CD14-positive monocyte (primary cell): Measurements from ENCODE around the gene TEPSIN. TPM values are rescaled to one million over a fixed set of nuclear protein-coding genes. Genes with fewer than 3 reads are reported as not detected.

ENCODE experiments used
- DNase-seq, 3 donors: peaks; one replicate each; pipeline ENCODE4 v3.0.0-alpha.2; 2011 to 2022
- H2AFZ ChIP-seq: 2 replicates; pipeline ENCODE4 v1.6.0; 2012; ENCODE audit warnings: mild to moderate bottlenecking, low read depth, low read length, inconsistent platforms; ENCODE audit not compliant: insufficient read depth, poor library complexity, severe bottlenecking
- H3K27ac ChIP-seq, 2 donors: 1 replicate in 1 of 2; 2 replicates in 1 of 2; pipeline ENCODE4 v1.5.1; 2012 to 2013; ENCODE audit warnings: low read length in 2 of 2, control low read depth in 1 of 2, inconsistent platforms in 1 of 2, low read depth in 1 of 2, mild to moderate bottlenecking in 1 of 2
- H3K27me3 ChIP-seq, 2 donors: one replicate each; pipeline versions ENCODE4 v1.6.0 to v1.6.1; 2011 to 2013; ENCODE audit warnings: low read length in 2 of 2; ENCODE audit not compliant: control insufficient read depth in 2 of 2, insufficient read depth in 2 of 2
- H3K36me3 ChIP-seq, 2 donors: replicated peaks in 1 of 2; 1 replicate in 1 of 2; 2 replicates in 1 of 2; pipeline versions ENCODE4 v1.5.1 to v1.6.1; 2012 to 2013; ENCODE audit warnings: low read length in 2 of 2, control low read depth in 1 of 2, inconsistent platforms in 1 of 2, mild to moderate bottlenecking in 1 of 2; ENCODE audit not compliant: insufficient read depth in 2 of 2, control insufficient read depth in 1 of 2
- H3K4me1 ChIP-seq, 2 donors: 1 replicate in 1 of 2; 2 replicates in 1 of 2; pipeline versions ENCODE4 v1.5.1 to v1.6.1; 2012 to 2013; ENCODE audit warnings: low read length in 2 of 2, control low read depth in 1 of 2, inconsistent platforms in 1 of 2, mild to moderate bottlenecking in 1 of 2, moderate library complexity in 1 of 2; ENCODE audit not compliant: insufficient read depth in 2 of 2, control insufficient read depth in 1 of 2
- H3K4me2 ChIP-seq: replicated peaks from 2 replicates; pipeline ENCODE3; 2012; ENCODE audit warnings: low read length, moderate library complexity, mild to moderate bottlenecking; ENCODE audit not compliant: poor library complexity, severe bottlenecking; ENCODE audit errors: extremely low read depth
- H3K4me3 ChIP-seq, 3 experiments: fragments of 200-600 bp in 1 of 3; sonication (generic) in 1 of 3; replicated peaks in 1 of 3; 1 replicate in 2 of 3; 2 replicates in 1 of 3; pipeline ENCODE4 v1.5.1; 2011 to 2013; ENCODE audit warnings: low read length in 3 of 3, mild to moderate bottlenecking in 3 of 3, control low read depth in 2 of 3, low read depth in 2 of 3, inconsistent platforms in 1 of 3, moderate library complexity in 1 of 3
- H3K79me2 ChIP-seq: 2 replicates; pipeline ENCODE4 v1.6.0; 2012; ENCODE audit warnings: mild to moderate bottlenecking, control low read depth, inconsistent platforms, low read length, moderate library complexity; ENCODE audit not compliant: insufficient read depth
- H3K9ac ChIP-seq: 2 replicates; pipeline ENCODE4 v1.6.0; 2017; ENCODE audit warnings: low read length, mild to moderate bottlenecking; ENCODE audit not compliant: insufficient read depth, poor library complexity, severe bottlenecking
- H3K9me3 ChIP-seq, 2 donors: replicated peaks in 1 of 2; 1 replicate in 1 of 2; 2 replicates in 1 of 2; pipeline versions ENCODE4 v1.5.1 to v1.6.1; 2012 to 2013; ENCODE audit warnings: low read length in 2 of 2, control low read depth in 1 of 2; ENCODE audit not compliant: control insufficient read depth in 1 of 2, insufficient read depth in 1 of 2
- H4K20me1 ChIP-seq: 2 replicates; pipeline ENCODE4 v1.6.0; 2012; ENCODE audit warnings: mild to moderate bottlenecking, low read length, control low read depth, moderate library complexity; ENCODE audit not compliant: insufficient read depth
- H3K27ac Mint-ChIP-seq, 7 donors: one replicate each; pipeline ENCODE4 v1.8.0; 2020; ENCODE audit warnings: mild to moderate bottlenecking in 7 of 7, mixed read lengths in 7 of 7, moderate library complexity in 6 of 7, inconsistent platforms in 2 of 7
- H3K27me3 Mint-ChIP-seq, 3 donors: one replicate each; pipeline ENCODE4 v1.8.0; 2021 to 2022; ENCODE audit warnings: low read depth in 3 of 3, mild to moderate bottlenecking in 3 of 3, mixed read lengths in 3 of 3, moderate library complexity in 3 of 3, inconsistent platforms in 1 of 3
- H3K36me3 Mint-ChIP-seq, 2 donors: one replicate each; pipeline ENCODE4 v1.8.0; 2020; ENCODE audit warnings: mixed read lengths in 2 of 2, inconsistent platforms in 1 of 2, mild to moderate bottlenecking in 1 of 2
- H3K4me1 Mint-ChIP-seq: one replicate; pipeline ENCODE4 v1.8.0; 2020; ENCODE audit warnings: mild to moderate bottlenecking, mixed read lengths
- H3K4me3 Mint-ChIP-seq, 2 donors: one replicate each; pipeline ENCODE4 v1.8.0; 2020; ENCODE audit warnings: mild to moderate bottlenecking in 2 of 2, mixed read lengths in 2 of 2, moderate library complexity in 1 of 2
- H3K9me3 Mint-ChIP-seq, 7 donors: one replicate each; pipeline ENCODE4 v1.8.0; 2020 to 2022; ENCODE audit warnings: mixed read lengths in 7 of 7, mild to moderate bottlenecking in 6 of 7, moderate library complexity in 6 of 7, inconsistent platforms in 2 of 7
- CTCF ChIP-seq: fragments of 200-600 bp; IDR thresholded peaks from one replicate; pipeline ENCODE4 v1.8.0; 2022; ENCODE audit warnings: antibody characterized with exemption, mild to moderate bottlenecking
- WGBS: methylation state at CpG from one replicate; pipeline ENCODE4 v1.1.5; 2013; ENCODE audit warnings: missing lambda C conversion rate; ENCODE audit not compliant: insufficient coverage; 5-methylcytosine and 5-hydroxymethylcytosine counted together
- intact Hi-C, 2 donors: fragments of 100-400 bp; cut with micrococcal nuclease; formaldehyde crosslinking; loops; one replicate each; pipeline versions ENCODE4 v1.15.0 to v1.15.1; 2023
- polyA plus RNA-seq, 3 donors: library from polyadenylated mRNA; depleted of rRNA in 1 of 3; unstranded in 2 of 3; stranded (reverse) in 1 of 3; fragments of 300-500 nt in 2 of 3; fragments of >200 nt in 1 of 3; fragmentation: Illumina TruSeq in 2 of 3; gene quantifications; 1 replicate in 2 of 3; 2 replicates in 1 of 3; pipeline ENCODE4 v1.2.3, GENCODE V29; 2012 to 2021

TEPSIN gene
- polyA plus RNA-seq, 3 donors, result 3.4 to 136 (median 4.5) TPM

GRCh38 chr17:81280571-81280970 is 41.7 kb upstream of the TEPSIN start:
- Histone ChIP-seq H3K4me1 (peaks cover 12 to 13% of the 10 kb centered on the region in 2 donors), H4K20me1 (peaks cover 45% of the 10 kb centered on the region), H3K27me3 (no peaks in the 10 kb centered on the region), H3K4me3 (no peak overlapping the region), H3K4me2 (no peak overlapping the region), H3K9ac (no peak overlapping the region), H2AFZ (no peak overlapping the region), H3K36me3 (peaks cover 74 to 85% of the 10 kb centered on the region in 2 donors), H3K9me3 (no peaks in the 10 kb centered on the region), H3K27ac (no peak overlapping the region), H3K79me2 (peaks cover 81% of the 10 kb centered on the region)
- no peak for DNase-seq
- Mint-ChIP-seq H3K36me3 (peaks cover 72 to 86% of the 10 kb centered on the region in 2 donors), H3K27ac (peak overlapping the region in 2 of 7 donors; percentile 35 to 56), H3K4me1 (peaks cover 13% of the 10 kb centered on the region), H3K27me3 (no peaks in the 10 kb centered on the region), H3K9me3 (no peaks in the 10 kb centered on the region), H3K4me3 (no peak overlapping the region)
- WGBS, result 96% methylated on average over 12 of the region's 24 CpGs
- TF ChIP-seq CTCF, result no peak
- intact Hi-C loops, result loop anchor here in 1 of 2 donors (10.0 kb wide), 2 partner anchors 114 to 204 kb away; partner anchors contain the start of gene BAHCC1

- DNase-seq, result no peak
- Mint-ChIP-seq H3K27me3 (no peaks in the 10 kb centered on the region), H3K27ac (peak overlapping the region in 1 of 7 donors; percentile 69), H3K9me3 (no peaks in the 10 kb centered on the region), H3K36me3 (peaks cover 78 to 95% of the 10 kb centered on the region in 2 donors), H3K4me3 (no peak overlapping the region), H3K4me1 (peaks cover 5% of the 10 kb centered on the region)
- intact Hi-C loops, result loop anchor here in 1 of 2 donors (10.0 kb wide), 2 partner anchors 115 to 205 kb away; partner anchors contain the start of gene BAHCC1
- peaks cover 4 to 5% of the 10 kb centered on the region in 2 donors for H3K4me1 ChIP-seq
- no peak overlapping the region for H3K4me3 ChIP-seq
- H3K9me3 ChIP-seq, result no peaks in the 10 kb centered on the region
- H3K9ac ChIP-seq, result no peak overlapping the region
- H3K27me3 ChIP-seq, result no peaks in the 10 kb centered on the region
- H3K79me2 ChIP-seq, result peaks cover 79% of the 10 kb centered on the region
- H3K36me3 ChIP-seq, result peaks cover 82 to 95% of the 10 kb centered on the region in 2 donors
- no peak for TF ChIP-seq CTCF
- H3K4me2 ChIP-seq, result no peak overlapping the region
- H2AFZ ChIP-seq, result no peak overlapping the region
- WGBS, result 95% methylated on average over 45 of the region's 50 CpGs
- no peak overlapping the region for H3K27ac ChIP-seq
- H4K20me1 ChIP-seq, result peaks cover 45% of the 10 kb centered on the region
Measured at GRCh38 chr17:81279278-81280275, 40.7 kb upstream of the TEPSIN start.
